Astrocyte (in vitro differentiated cells and primary cell): ENCODE measurements around the gene S100PBP.

Source experiments
- CTCF ChIP-seq: IDR thresholded peaks from 2 replicates; pipeline ENCODE4 v1.5.1; 2011; ENCODE audit warnings: low read depth, mild to moderate bottlenecking, inconsistent platforms, low read length, moderate library complexity; ENCODE audit not compliant: insufficient read depth
- EZH2 ChIP-seq: IDR thresholded peaks from 2 replicates; pipeline ENCODE4 v1.6.1; 2012; ENCODE audit warnings: mild to moderate bottlenecking, low read length, inconsistent platforms; ENCODE audit not compliant: insufficient read depth

GRCh38 chr1:32881291-32881690, 63.8 kb downstream of the S100PBP start:
- no peak for TF ChIP-seq CTCF
- no peak for TF ChIP-seq EZH2
